ELF-1 (cell line): ENCODE results near the gene SSBP3.
"Not testable (repeated sequence)": the region's sequence is repeated elsewhere in the genome, so short reads cannot be mapped to it uniquely, and the experiment has no call there.

Experiments
- DNase-seq: peaks from one replicate; pipeline ENCODE4 v3.0.0-alpha.2; 2016; ENCODE audit warnings: low read depth, low spot score

The SSBP3 gene

GRCh38 chr1:54348700-54349021 is 57.5 kb downstream of the SSBP3 start:
- no peak for DNase-seq

GRCh38 chr1:54347955-54348699 is 58.1 kb downstream of the SSBP3 start:
- DNase-seq = no peak

DNA sequence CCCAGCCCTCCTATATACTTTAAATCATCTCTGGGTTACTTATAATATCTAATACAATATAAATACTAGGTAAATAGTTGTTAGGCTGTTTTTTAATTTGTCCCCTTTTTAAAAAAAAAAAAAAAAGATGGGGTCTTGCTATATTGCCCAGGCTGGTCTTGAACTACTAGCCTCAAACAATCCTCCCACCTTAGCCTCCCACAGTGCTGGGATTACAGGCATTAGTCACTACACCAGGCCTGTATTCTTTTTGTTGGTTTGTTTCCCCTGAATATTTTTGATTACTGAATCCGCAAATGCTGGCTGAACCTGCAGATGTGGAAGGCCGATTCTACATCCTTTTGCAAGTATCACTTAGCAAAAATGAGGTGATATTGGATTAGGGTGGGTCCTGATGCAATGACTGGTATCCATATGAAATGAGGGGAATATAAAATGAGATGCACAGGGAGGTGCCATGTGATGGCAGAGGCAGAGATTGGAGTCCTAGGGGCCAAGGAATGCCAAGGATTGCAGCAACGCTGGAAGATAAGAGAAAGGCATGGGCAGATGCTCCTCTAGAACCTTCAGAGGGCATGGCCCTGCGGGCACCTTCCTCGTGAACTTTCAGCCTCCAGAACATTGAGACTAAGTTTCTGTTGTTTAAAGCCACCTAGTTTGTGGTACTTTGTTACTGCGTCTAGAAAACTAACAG is 58.8 kb downstream of the SSBP3 start:
- DNase-seq = no peak

DNA sequence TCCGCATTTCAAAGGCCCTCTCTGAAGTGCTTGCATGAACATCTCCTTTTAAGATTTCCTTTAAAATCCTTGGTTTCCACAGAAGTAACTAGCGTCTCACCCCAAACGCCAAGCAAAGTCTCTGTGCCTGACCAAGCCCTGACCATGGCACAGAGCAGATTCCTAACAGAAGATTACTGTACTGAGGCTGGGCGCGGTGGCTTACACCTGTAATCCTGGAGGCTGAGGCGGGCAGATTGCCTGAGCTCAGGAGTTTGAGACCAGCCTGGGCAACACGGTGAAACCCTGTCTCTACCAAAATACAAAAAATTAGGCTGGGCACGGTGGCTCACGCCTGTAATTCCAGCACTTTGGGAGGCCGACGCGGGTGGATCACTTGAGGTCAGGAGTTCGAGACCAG is 60.6 kb downstream of the SSBP3 start:
- DNase-seq = not testable (repeated sequence)

- no peak for DNase-seq
Observed at GRCh38 chr1:54345116-54345515, 61.1 kb downstream of the SSBP3 start.

GRCh38 chr1:54342742-54343687 is 63.2 kb downstream of the SSBP3 start:
- DNase-seq = no peak

DNA sequence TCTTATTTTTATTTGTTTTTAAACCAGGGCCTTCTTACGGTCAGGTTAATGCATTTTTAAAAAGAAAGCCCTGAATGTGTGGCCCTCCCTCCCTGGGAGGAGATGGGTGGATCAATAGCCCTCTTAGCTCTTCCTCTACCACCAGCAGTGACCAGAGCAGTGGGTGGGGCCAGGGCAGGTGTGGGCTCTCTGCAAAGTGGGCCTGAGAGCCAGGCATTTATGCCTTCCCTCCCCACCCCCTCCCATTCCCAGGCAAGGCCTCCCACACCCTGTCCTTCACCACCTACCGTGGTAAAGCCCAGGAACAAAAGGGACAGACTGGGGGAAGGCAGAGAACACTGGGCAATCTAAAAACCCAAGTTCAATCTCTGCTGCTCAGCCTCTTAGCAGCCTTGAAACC is 63.9 kb downstream of the SSBP3 start:
- no peak for DNase-seq

DNA sequence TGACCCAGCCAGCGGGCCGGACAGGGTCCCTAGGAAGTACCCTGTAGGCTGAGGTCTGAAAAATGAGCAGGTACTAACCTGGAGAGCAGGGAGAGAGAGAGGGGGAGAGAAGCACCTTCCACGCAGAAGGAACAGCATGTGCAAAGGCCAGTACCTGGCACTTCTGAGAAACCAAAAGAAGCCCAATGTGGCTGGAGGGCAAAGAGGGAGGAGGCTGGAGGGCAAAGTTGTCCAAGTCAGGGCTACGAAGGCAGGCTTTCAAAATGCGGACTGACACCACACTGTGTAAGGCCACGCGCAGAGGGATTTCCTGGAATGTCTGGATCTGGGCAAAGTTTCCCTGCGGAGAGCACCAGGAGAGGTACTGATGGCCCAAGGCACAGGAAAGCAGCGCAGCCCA is 64.4 kb downstream of the SSBP3 start:
- no peak for DNase-seq

- DNase-seq = no peak
Observed at GRCh38 chr1:54340878-54341277, 65.3 kb downstream of the SSBP3 start.

- no peak for DNase-seq
Observed at GRCh38 chr1:54340434-54340833, 65.8 kb downstream of the SSBP3 start.

DNA sequence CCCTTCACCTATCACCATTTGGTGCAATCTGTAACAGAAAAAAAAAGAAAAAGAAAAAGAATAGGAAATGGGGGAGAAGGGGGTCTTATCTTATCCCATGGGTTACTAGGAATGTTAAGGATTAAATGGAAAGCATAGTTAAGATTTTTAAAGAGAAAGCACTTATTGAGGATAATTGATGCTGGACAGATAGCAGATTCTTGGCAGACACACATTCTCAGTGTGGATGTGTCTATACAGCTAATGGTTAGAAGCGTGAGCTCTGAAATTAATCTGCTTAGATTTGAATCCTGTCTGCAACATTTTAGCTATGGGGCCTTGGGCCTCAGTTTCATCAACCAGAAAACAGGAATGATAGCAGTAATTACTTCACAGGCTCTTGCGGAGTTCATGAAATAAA is 67.1 kb downstream of the SSBP3 start:
- DNase-seq = no peak

GRCh38 chr1:54338464-54338863 is 67.7 kb downstream of the SSBP3 start:
- no peak for DNase-seq

- no peak for DNase-seq
Observed at GRCh38 chr1:54337928-54338327, 68.3 kb downstream of the SSBP3 start.

GRCh38 chr1:54337034-54337433 is 69.2 kb downstream of the SSBP3 start:
- DNase-seq = no peak

DNA sequence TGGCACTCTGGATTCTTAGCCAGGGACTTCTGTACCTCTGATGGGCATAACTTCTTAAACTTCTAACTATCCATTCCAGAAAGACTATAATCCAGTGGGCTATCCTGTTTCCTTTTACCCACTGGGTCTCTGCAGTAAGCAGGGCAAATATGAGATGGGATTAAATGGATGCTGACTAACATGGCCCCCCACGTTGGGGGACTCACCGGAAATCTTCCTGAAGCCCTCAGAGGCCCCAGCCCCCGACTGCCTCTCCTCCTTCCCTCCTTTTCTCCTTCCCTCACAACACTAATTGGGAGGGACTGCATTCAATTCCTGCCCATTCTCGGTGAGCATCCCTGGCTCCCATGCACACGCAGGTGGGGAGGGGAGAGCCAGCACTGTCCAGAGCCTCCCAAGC is 70.1 kb downstream of the SSBP3 start:
- DNase-seq = no peak

GRCh38 chr1:54335755-54336108 is 70.5 kb downstream of the SSBP3 start:
- DNase-seq = peak; percentile 80

DNA sequence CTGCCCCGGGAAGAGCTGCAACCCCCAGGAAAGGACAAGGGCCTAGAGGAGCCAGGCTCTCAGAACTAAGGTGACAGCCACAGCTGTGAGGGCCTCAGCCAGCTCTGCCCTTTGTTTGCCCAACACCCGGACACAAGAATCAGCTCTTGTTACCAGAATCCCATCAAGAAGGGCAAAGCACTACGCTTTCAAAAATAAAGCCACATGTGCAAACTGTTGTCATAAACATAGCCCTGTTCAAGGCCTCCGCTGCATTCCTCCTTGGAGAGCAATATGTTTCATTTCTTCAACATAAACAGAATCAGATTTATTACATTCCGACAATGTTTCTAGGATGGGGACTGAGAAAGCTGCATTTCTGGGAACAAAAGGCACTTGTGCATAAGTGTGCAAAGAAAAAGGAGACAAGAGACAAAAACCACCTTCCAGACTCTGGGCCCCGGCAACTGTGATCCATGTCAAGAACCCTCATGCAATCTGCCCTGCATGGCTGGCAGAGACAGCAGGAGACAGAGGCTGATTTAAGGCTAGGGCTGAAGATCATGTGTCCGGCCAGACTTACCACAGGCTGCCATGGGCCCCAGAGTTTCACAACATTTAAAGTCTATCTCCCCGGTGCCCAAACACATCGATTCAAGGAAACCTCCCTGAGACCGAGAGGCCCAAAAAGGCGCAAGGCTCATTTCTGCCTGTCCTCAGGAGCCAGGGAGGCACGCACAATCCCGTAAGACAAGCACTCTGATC is 71.0 kb downstream of the SSBP3 start:
- DNase-seq = peak; percentile 20

DNA sequence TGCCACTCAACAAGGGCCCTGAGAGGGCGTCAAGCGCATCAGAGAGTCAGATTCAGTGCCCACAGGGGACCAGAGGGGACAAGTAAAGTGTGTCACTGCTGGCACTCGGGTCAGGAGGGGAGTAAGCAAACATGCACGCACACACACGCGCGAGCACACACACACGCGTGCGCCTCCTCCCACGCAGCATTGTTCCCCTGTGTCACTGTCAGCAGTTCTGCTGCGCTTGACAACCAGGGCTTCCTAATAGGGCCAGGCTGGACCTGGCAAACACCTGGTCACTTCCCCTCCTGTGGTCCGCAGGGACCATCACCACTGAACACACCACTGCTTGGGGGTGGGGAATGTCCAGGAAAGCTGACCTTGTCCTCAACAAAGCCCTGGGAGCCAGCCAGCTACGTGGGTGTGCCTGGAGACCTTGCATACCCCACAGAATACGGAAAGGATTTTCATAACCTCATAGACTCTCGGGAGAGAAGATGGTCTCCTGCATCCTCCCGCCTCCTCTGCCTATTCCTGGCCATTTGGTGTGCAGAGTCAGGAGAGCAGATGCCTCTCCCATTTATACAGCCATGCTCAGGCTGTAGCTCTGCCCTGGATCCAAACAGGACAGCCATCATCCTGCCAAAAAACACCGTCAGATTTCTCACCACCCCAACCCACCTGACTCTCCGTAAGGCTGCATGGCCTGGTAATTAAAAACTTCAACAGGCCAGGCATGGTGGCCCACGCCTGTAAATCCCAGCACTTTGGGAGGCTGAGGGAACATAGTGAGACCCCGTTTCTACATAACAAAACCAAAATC is 73.2 kb downstream of the SSBP3 start:
- peak; percentile 11 for DNase-seq

- no peak for DNase-seq
Observed at GRCh38 chr1:54331843-54332463, 74.2 kb downstream of the SSBP3 start.

GRCh38 chr1:54331091-54331772 is 75.0 kb downstream of the SSBP3 start:
- DNase-seq = no peak
